ENCODE results near the gene MCOLN1.

DNA sequence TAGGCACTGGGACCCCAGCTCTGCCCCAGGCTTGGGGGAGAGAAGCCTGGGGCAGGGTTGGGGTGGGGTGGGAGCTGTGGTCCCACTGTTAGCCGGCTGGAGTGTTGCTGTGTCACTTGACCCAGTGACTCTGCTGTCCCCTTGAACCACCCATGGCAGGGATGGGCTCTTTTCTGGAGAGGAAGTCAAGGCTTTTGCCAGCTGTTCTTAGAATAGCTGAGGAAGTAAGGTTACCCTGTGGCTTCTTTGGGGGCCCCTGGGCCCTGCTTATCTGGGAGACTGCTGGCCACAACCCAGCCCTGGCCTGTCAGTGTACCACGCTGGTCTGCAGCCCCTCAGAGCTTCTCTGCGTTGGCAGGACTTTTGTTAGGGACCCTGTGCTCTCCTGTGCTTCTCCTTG lies 22.2 kb downstream of the MCOLN1 start:
- TF ChIP-seq, protein P1, sequence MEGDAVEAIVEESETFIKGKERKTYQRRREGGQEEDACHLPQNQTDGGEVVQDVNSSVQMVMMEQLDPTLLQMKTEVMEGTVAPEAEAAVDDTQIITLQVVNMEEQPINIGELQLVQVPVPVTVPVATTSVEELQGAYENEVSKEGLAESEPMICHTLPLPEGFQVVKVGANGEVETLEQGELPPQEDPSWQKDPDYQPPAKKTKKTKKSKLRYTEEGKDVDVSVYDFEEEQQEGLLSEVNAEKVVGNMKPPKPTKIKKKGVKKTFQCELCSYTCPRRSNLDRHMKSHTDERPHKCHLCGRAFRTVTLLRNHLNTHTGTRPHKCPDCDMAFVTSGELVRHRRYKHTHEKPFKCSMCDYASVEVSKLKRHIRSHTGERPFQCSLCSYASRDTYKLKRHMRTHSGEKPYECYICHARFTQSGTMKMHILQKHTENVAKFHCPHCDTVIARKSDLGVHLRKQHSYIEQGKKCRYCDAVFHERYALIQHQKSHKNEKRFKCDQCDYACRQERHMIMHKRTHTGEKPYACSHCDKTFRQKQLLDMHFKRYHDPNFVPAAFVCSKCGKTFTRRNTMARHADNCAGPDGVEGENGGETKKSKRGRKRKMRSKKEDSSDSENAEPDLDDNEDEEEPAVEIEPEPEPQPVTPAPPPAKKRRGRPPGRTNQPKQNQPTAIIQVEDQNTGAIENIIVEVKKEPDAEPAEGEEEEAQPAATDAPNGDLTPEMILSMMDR (conservative IDR thresholded peaks at IDR 0.05; ENCODE audit: low read length) = no peak
- TF ChIP-seq EZH2phosphoT487 (IDR thresholded peaks at IDR 0.05; ENCODE audit: borderline replicate concordance, low read depth, low read length) = no peak

Measured in OCI-LY7 (cell line).